ENCODE data around the gene LRRC28. TPM values are rescaled to one million over a fixed set of nuclear protein-coding genes. Genes with fewer than 3 reads are reported as not detected.

The LRRC28 gene
- polyA plus RNA-seq, 1 donor from 2014 or later, result 20.4 TPM

- Histone ChIP-seq H3K9me3 (ENCODE audit: low read length) (no peaks in the 10 kb centered on the region), H3K27me3 (ENCODE audit: insufficient read depth, low read depth, low read length) (no peaks in the 10 kb centered on the region), H3K9ac (ENCODE audit: low read length) (no peak overlapping the region), H3K4me3 (ENCODE audit: low read length) (no peak overlapping the region), H3K27ac (ENCODE audit: low read length) (no peak overlapping the region), H4K20me1 (ENCODE audit: insufficient read depth) (no peaks in the 10 kb centered on the region), H3K36me3 (ENCODE audit: insufficient read depth, low read length) (no peaks in the 10 kb centered on the region), H3K4me2 (ENCODE audit: low read length) (no peak overlapping the region), H3K9me2 (ENCODE audit: insufficient read depth, low read length) (no peaks in the 10 kb centered on the region), H2AFZ (ENCODE audit: low read depth, low read length) (no peak overlapping the region), H3K79me2 (replicated peaks; ENCODE audit: insufficient read depth, low read length) (no peaks in the 10 kb centered on the region), H3F3A (ENCODE audit: insufficient read depth, low read length, poor library complexity, severe bottlenecking) (no peaks in the 10 kb centered on the region)
- TF ChIP-seq RAD21 (conservative IDR thresholded peaks at IDR 0.05), result no peak
- no peak for TF ChIP-seq EZH2 (IDR thresholded peaks at IDR 0.05; ENCODE audit: borderline replicate concordance, insufficient read depth, low read length, poor library complexity, severe bottlenecking)
- no peak for TF ChIP-seq TAF1 (IDR thresholded peaks at IDR 0.05; ENCODE audit: low read depth)
- TF ChIP-seq REST (IDR thresholded peaks at IDR 0.05; ENCODE audit: borderline replicate concordance), result no peak
- TF ChIP-seq EP300 (conservative IDR thresholded peaks at IDR 0.05; ENCODE audit: poor library complexity, severe bottlenecking), result no peak
- TF ChIP-seq SMC3 (conservative IDR thresholded peaks at IDR 0.05; ENCODE audit: poor library complexity), result no peak
- no peak for TF ChIP-seq POLR2AphosphoS5 (IDR thresholded peaks at IDR 0.05)
- no peak for TF ChIP-seq MXI1 (conservative IDR thresholded peaks at IDR 0.05; ENCODE audit: poor library complexity, severe bottlenecking)
- no peak for TF ChIP-seq CTCF (IDR thresholded peaks at IDR 0.05; ENCODE audit: poor library complexity, severe bottlenecking)
Observed at GRCh38 chr15:99385865-99386264, 134.6 kb downstream of the LRRC28 start.

- no peaks in the 10 kb centered on the region for H3F3A ChIP-seq (ENCODE audit: insufficient read depth, low read length, poor library complexity, severe bottlenecking)
- no peaks in the 10 kb centered on the region for H3K36me3 ChIP-seq (ENCODE audit: insufficient read depth, low read length)
- TF ChIP-seq TAF1 (IDR thresholded peaks at IDR 0.05; ENCODE audit: low read depth), result no peak
- no peak for TF ChIP-seq CTCF (IDR thresholded peaks at IDR 0.05; ENCODE audit: poor library complexity, severe bottlenecking)
- TF ChIP-seq REST (IDR thresholded peaks at IDR 0.05; ENCODE audit: borderline replicate concordance), result no peak
- no peak for TF ChIP-seq EZH2 (IDR thresholded peaks at IDR 0.05; ENCODE audit: borderline replicate concordance, insufficient read depth, low read length, poor library complexity, severe bottlenecking)
- no peak for TF ChIP-seq RAD21 (conservative IDR thresholded peaks at IDR 0.05)
- no peak overlapping the region for H3K4me2 ChIP-seq (ENCODE audit: low read length)
- no peak overlapping the region for H3K27ac ChIP-seq (ENCODE audit: low read length)
- no peak overlapping the region for H2AFZ ChIP-seq (ENCODE audit: low read depth, low read length)
- H4K20me1 ChIP-seq (ENCODE audit: insufficient read depth), result no peaks in the 10 kb centered on the region
- no peaks in the 10 kb centered on the region for H3K9me2 ChIP-seq (ENCODE audit: insufficient read depth, low read length)
- no peaks in the 10 kb centered on the region for H3K27me3 ChIP-seq (ENCODE audit: insufficient read depth, low read depth, low read length)
- no peak overlapping the region for H3K9ac ChIP-seq (ENCODE audit: low read length)
- no peaks in the 10 kb centered on the region for H3K79me2 ChIP-seq (replicated peaks; ENCODE audit: insufficient read depth, low read length)
- no peak overlapping the region for H3K4me3 ChIP-seq (ENCODE audit: low read length)
- H3K9me3 ChIP-seq (ENCODE audit: low read length), result no peaks in the 10 kb centered on the region
Observed at GRCh38 chr15:99386391-99386790, 135.1 kb downstream of the LRRC28 start.

Data from neural cell (in vitro differentiated cells).